ENCODE measurements around the gene MMP11.

The MMP11 gene

DNA sequence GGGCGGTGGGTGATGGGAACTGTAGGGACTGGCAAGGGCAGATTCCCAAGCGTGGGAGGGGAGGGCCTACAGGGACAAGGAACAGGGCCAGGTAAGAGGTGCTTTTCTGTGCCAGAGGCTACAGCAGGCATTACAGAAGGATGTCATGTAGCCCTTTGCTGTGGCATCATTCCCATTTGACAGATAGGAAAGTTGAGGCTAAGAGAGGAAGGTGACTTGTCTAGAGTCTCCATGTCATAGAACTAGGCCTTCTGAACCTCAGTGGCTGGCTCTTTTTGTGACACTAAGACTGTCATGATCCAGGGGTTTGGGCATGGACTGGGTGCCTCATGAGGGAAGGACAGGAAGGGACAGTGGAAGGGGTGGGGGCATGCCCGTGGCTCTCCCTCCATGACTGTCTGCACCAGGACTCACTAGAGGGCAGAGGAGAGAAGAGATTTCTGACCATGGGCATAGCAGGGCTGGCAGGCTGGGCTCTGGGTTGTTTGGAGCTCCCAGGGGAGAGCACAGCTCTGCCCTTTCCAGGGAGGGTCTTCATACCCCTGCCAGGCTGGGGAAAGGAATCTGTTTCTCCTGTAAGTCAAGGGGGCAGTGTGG is 3.2 kb downstream of the MMP11 start:
- ATAC-seq (ENCODE audit: low read depth) (0 out of 3 replicates have a peak, but pooled peaks have one; percentile 18), DNase-seq (ENCODE audit: low spot score) (no peak)
- Histone ChIP-seq H3K36me3 (ENCODE audit: low read depth) (no peaks in the 10 kb centered on the region), H3K27ac (ENCODE audit: poor library complexity, severe bottlenecking) (no peak overlapping the region), H3K4me3 (ENCODE audit: severe bottlenecking) (no peak overlapping the region), H3K4me1 (ENCODE audit: insufficient read depth, poor library complexity, severe bottlenecking) (no peaks in the 10 kb centered on the region), H3K27me3 (ENCODE audit: insufficient read depth, poor library complexity, severe bottlenecking) (no peaks in the 10 kb centered on the region), H3K9me3 (ENCODE audit: severe bottlenecking) (no peaks in the 10 kb centered on the region)
- no peak for TF ChIP-seq CTCF (IDR thresholded peaks at IDR 0.05; ENCODE audit: poor library complexity, severe bottlenecking)

DNA sequence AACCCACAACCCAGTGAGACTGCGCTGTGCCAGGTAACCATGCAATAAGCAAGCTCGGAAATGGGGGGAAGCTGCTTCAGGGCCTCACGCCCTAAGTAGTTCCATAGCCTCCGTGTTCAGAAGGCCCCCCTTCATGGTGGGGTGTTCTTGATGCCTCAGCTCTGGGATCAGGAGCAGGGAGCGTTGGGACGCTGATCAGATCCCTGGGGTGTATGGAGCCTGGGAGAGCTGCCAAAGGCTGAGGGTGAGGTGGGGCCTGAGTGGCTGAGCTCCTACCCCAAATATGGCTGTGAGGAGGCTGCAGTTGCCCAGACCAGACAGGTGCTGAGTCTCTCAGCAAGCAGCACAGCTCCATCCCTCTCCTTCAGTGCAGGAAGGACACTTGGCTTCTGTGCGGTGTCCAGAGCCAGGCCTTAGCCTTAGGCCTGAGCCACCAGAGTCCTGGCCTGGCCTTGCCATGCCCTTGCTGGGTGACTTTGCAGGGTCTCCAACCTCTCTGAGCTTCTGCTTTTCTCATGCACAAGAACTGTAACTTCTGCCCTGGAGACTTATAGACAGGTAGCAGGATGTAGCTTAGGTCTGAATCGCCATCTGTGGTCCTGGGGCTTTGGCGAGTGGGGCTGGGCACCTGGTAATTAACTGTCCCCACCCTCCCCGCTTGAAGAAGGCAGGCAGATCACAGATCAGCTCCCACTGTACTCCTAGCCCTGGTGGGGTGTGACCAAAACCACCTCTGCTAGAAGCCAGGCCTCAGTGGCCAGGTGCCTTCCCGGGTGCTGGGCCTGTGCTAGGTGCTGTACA is 5.3 kb downstream of the MMP11 start:
- no peak for DNase-seq (ENCODE audit: low spot score)

GRCh38 chr22:23778577-23778900 is 5.9 kb downstream of the MMP11 start:
- H3K9me3 ChIP-seq (ENCODE audit: severe bottlenecking): no peaks in the 10 kb centered on the region
- no peak overlapping the region for H3K27ac ChIP-seq (ENCODE audit: poor library complexity, severe bottlenecking)
- peaks cover 11% of the 10 kb centered on the region for H3K4me1 ChIP-seq (ENCODE audit: insufficient read depth, poor library complexity, severe bottlenecking)
- no peak overlapping the region for H3K4me3 ChIP-seq (ENCODE audit: severe bottlenecking)
- DNase-seq (ENCODE audit: low spot score): no peak
- TF ChIP-seq CTCF (IDR thresholded peaks at IDR 0.05; ENCODE audit: poor library complexity, severe bottlenecking): no peak
- no peaks in the 10 kb centered on the region for H3K36me3 ChIP-seq (ENCODE audit: low read depth)
- no peak for ATAC-seq (ENCODE audit: low read depth)
- no peaks in the 10 kb centered on the region for H3K27me3 ChIP-seq (ENCODE audit: insufficient read depth, poor library complexity, severe bottlenecking)

More for the DNA sequence above, 5.3 kb downstream of the MMP11 start:
- H3K36me3 ChIP-seq (ENCODE audit: low read depth): no peaks in the 10 kb centered on the region
- H3K4me1 ChIP-seq (ENCODE audit: insufficient read depth, poor library complexity, severe bottlenecking): peaks cover 11% of the 10 kb centered on the region
- H3K9me3 ChIP-seq (ENCODE audit: severe bottlenecking): no peaks in the 10 kb centered on the region
- no peak overlapping the region for H3K27ac ChIP-seq (ENCODE audit: poor library complexity, severe bottlenecking)
- TF ChIP-seq CTCF (IDR thresholded peaks at IDR 0.05; ENCODE audit: poor library complexity, severe bottlenecking): no peak
- H3K4me3 ChIP-seq (ENCODE audit: severe bottlenecking): no peak overlapping the region
- H3K27me3 ChIP-seq (ENCODE audit: insufficient read depth, poor library complexity, severe bottlenecking): no peaks in the 10 kb centered on the region
- ATAC-seq (ENCODE audit: low read depth): no peak

DNA sequence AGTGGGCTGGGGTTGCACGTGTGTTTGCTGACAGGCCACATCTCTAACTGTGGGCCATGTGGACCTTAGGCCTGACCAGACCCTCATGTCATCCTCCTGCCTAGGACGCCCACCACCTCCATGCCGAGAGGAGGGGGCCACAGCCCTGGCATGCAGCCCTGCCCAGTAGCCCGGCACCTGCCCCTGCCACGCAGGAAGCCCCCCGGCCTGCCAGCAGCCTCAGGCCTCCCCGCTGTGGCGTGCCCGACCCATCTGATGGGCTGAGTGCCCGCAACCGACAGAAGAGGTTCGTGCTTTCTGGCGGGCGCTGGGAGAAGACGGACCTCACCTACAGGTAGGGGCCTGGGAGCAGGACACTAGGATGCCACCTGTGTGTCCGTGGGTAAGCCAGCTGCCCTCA is 6.4 kb downstream of the MMP11 start:
- no peak overlapping the region for H3K27ac ChIP-seq (ENCODE audit: poor library complexity, severe bottlenecking)
- no peaks in the 10 kb centered on the region for H3K27me3 ChIP-seq (ENCODE audit: insufficient read depth, poor library complexity, severe bottlenecking)
- DNase-seq (ENCODE audit: low spot score) (no peak), ATAC-seq (ENCODE audit: low read depth) (no peak)
- TF ChIP-seq CTCF (IDR thresholded peaks at IDR 0.05; ENCODE audit: poor library complexity, severe bottlenecking): no peak
- H3K4me3 ChIP-seq (ENCODE audit: severe bottlenecking): no peak overlapping the region
- no peaks in the 10 kb centered on the region for H3K9me3 ChIP-seq (ENCODE audit: severe bottlenecking)
- H3K36me3 ChIP-seq (ENCODE audit: low read depth): no peaks in the 10 kb centered on the region
- peaks cover 11% of the 10 kb centered on the region for H3K4me1 ChIP-seq (ENCODE audit: insufficient read depth, poor library complexity, severe bottlenecking)

DNA sequence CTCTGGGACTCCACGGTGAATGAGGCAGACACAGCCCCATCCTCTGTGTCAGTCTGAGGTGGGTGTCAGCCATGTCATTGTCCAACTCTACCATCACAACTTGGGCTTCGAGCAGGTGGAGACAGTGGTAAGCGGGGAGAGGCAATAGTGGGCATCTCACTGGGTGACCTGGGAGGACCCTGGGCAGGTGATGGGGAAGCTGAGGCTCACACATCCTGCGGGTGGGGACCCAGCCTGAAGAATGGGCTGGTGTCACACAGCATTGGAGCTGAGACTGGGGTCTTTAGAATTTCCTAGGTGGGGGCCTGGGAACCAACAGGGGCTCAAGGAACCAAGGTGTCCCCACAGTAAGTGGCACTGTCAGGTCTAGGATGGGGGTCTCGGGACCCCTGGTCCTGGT is 7.1 kb downstream of the MMP11 start:
- no peak for TF ChIP-seq CTCF (IDR thresholded peaks at IDR 0.05; ENCODE audit: poor library complexity, severe bottlenecking)
- ATAC-seq (ENCODE audit: low read depth) (no peak), DNase-seq (ENCODE audit: low spot score) (no peak)
- Histone ChIP-seq H3K9me3 (ENCODE audit: severe bottlenecking) (no peaks in the 10 kb centered on the region), H3K27me3 (ENCODE audit: insufficient read depth, poor library complexity, severe bottlenecking) (no peaks in the 10 kb centered on the region), H3K4me3 (ENCODE audit: severe bottlenecking) (no peak overlapping the region), H3K27ac (ENCODE audit: poor library complexity, severe bottlenecking) (no peak overlapping the region), H3K4me1 (ENCODE audit: insufficient read depth, poor library complexity, severe bottlenecking) (peaks cover 11% of the 10 kb centered on the region), H3K36me3 (ENCODE audit: low read depth) (no peaks in the 10 kb centered on the region)

Measured in RWPE2 (cell line).